Activated T-cell treated with anti-CD3 and anti-CD28 coated beads, Interleukin-2, amount 50 U/mL, for 72 hours (primary cell): ENCODE measurements around the gene WASF1. TPM values are rescaled to one million over a fixed set of nuclear protein-coding genes. Genes with fewer than 3 reads are reported as not detected.

Source experiments
- ATAC-seq, 2 donors: fragments of 150-1000 bp; cut with Tn5 transposase; replicated peaks in 1 of 2; 2 replicates each; pipeline ENCODE4 v1.10.0; 2021; ENCODE audit warnings: moderate library complexity in 2 of 2, mild to moderate bottlenecking in 1 of 2
- DNase-seq, 2 donors: peaks; one replicate each; pipeline ENCODE4 v3.0.0; 2021 to 2022; ENCODE audit warnings: mixed read lengths in 1 of 2
- H3K27ac Mint-ChIP-seq: one replicate; pipeline ENCODE4 v1.8.0; 2022; ENCODE audit warnings: mild to moderate bottlenecking, moderate library complexity, mixed read lengths
- H3K27me3 Mint-ChIP-seq: one replicate; pipeline ENCODE4 v1.8.0; 2022; ENCODE audit warnings: low read depth, mixed read lengths
- H3K36me3 Mint-ChIP-seq, 2 donors: one replicate each; pipeline ENCODE4 v1.8.0; 2022; ENCODE audit warnings: mixed read lengths in 2 of 2, mild to moderate bottlenecking in 1 of 2; ENCODE audit not compliant: insufficient read depth in 2 of 2
- H3K4me1 Mint-ChIP-seq: one replicate; pipeline ENCODE4 v1.8.0; 2022; ENCODE audit warnings: low read depth, mixed read lengths
- H3K4me3 Mint-ChIP-seq, 2 donors: one replicate each; pipeline ENCODE4 v1.8.0; 2022; ENCODE audit warnings: mild to moderate bottlenecking in 2 of 2, mixed read lengths in 2 of 2, moderate library complexity in 2 of 2
- H3K9me3 Mint-ChIP-seq, 2 donors: one replicate each; pipeline ENCODE4 v1.8.0; 2022; ENCODE audit warnings: mixed read lengths in 2 of 2
- total RNA-seq, 2 donors: library from RNA; stranded (reverse); gene quantifications; one replicate each; pipeline ENCODE4 v1.2.3, GENCODE V29; 2022

WASF1 gene
- total RNA-seq, 2 donors from 2014 or later: 2.6 to 3.3 TPM

DNA sequence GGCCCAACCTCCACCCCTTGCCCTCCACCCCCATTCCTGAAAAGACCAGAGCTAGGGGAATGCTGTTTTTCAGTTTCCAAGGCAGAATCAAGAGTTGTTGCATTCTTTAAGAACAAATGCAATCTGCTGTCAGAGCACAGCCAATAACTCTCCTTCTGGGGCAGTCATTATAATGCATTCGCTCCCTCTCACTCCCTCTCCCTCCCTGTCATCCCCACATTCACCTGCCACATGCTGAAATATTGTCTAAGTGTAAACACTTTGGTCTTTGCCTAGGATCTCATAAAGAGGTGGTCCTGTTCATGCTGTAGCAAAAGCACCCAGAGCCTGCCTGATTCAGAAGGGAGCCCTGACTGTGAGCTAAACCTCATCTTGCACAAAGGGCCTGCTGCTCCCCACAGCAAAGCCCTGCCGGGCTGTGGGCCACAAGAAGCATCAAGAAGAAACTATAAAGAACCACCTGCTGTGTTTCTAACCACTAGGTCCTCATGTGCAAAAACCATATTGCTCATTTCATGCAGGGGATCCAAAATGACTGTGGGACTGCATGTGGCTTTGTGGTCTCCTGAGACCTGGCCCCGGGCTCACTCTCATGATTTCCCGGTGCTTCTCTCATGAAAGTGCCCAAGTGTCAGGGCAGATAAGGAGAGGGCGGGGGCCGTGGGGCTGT, 115.7 kb downstream of the WASF1 start:
- H3K36me3 Mint-ChIP-seq: no peaks in the 10 kb centered on the region
- no peak overlapping the region for H3K27ac Mint-ChIP-seq
- ATAC-seq (peak; percentile 87 to 97), DNase-seq (peak; percentile 26 to 55)
- no peaks in the 10 kb centered on the region for H3K9me3 Mint-ChIP-seq
- H3K4me3 Mint-ChIP-seq: no peak overlapping the region
- peaks cover 9% of the 10 kb centered on the region for H3K4me1 Mint-ChIP-seq
- peaks cover 35% of the 10 kb centered on the region for H3K27me3 Mint-ChIP-seq

DNA sequence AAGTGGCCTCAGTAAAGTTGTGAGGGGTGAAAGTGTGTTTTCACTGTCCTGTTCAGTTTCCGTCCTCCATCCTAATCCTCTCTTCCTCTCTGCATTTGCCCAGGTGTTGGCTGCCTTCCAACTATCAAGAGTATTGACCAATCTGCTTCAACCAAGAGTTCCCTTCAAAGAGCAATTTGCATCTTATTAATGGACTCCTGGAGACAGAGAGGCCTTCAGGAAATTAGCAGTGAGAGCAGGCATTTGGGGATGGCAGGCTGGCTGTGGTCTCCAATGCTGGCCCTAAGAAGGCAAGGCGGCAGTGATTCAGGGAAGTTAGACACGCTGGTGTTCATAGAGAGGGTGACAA, 124.1 kb downstream of the WASF1 start:
- Mint-ChIP-seq H3K27me3 (peaks cover 7% of the 10 kb centered on the region), H3K36me3 (no peaks in the 10 kb centered on the region), H3K9me3 (no peaks in the 10 kb centered on the region), H3K27ac (no peak overlapping the region), H3K4me3 (no peak overlapping the region), H3K4me1 (no peaks in the 10 kb centered on the region)
- DNase-seq (no peak), ATAC-seq (no peak)

DNA sequence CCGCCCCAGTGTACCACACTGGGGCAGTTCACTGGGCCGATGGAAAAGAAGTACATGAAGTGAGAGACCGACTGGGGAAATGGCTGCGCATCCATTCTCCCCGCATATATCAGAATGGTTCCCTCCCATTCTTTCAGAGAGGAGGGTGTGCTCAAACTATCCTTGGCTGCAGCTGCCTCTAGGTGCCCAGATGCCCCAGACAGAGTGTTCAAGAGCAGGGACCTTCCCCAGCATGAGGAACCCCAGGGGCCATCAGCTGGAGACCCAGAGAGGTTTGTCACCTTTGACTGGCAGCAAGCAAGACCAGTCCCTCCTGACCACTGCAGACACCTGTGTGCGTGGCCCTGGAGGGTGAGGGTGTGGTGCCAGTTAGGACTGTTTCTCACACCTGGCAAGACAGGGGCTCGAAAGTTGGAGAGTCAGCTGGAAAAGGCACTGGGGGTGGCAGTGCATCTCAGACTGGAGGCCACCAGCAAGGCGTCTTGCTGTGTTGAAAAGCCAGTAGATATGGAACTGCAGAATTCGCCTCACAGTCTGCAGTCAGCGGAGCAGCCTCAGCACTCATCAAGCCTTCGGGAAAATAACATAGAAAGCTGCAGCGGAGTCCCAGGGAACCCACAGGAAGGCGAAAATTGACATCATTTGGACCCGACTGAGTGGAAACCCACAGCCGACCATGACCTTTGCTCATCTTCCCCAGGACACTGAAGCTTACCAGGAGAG, 124.6 kb downstream of the WASF1 start:
- Mint-ChIP-seq H3K27me3 (peaks cover 6% of the 10 kb centered on the region), H3K36me3 (no peaks in the 10 kb centered on the region), H3K9me3 (no peaks in the 10 kb centered on the region), H3K4me1 (no peaks in the 10 kb centered on the region), H3K4me3 (no peak overlapping the region), H3K27ac (no peak overlapping the region)
- DNase-seq (no peak), ATAC-seq (no peak)

DNA sequence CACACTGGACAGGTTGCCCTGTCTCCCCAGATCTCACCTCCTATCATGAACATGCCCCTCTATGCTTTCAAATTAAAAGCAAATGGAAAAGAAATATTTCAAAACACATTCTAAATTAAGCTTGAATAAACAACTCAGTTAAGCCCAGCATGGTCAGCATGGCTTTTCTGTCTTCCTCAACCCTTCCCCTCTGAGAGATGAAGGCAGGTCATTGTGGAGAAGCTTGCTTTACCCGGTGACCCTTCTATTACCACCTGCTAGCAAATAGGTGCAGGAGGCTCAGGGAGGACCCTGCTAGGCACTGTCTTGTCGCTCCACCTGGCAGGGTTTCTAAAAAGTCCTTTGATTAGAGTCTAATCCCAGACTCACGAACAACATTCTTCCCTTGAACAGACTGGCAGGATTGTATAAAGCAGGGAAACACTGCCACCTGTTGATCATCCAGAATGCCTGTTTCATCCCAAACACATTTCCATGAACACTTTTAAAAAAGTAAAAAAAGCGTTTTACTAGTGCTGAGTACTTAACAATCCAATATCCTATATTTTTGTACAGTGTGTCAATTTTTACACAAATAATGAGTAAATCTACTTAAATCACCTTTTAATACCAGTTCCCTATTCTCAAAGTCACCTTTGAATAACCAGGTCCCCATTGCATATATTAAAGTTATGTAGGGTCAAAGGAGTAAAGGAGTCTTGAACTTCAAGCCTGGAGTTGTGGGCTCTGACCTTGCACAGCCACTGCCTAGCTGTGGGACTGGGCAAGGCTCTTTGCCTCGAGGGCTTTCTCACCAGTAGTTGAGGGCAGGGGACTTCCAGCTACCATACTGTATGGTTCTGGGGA, 125.9 kb downstream of the WASF1 start:
- no peak overlapping the region for H3K4me3 Mint-ChIP-seq
- no peaks in the 10 kb centered on the region for H3K4me1 Mint-ChIP-seq
- no peak for DNase-seq
- H3K9me3 Mint-ChIP-seq: no peaks in the 10 kb centered on the region
- H3K36me3 Mint-ChIP-seq: no peaks in the 10 kb centered on the region
- no peak overlapping the region for H3K27ac Mint-ChIP-seq
- no peak for ATAC-seq
- H3K27me3 Mint-ChIP-seq: no peaks in the 10 kb centered on the region

DNA sequence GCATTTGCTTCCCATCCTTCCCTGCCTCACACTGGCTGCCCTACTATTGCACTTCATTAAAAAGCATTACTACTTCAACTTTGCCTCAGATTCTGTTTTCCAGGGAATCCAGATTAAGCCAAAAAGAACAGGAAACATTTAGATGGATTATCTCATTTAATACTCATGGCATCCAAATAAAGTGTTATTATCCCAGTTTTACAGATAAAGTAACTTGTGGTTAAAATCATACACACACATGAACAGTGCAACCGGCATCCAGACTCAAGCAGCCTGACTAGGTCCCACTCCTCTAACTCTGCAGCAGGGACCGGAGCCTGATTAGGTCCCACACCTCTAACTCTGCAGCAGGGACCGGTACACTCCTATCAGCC, 129.0 kb downstream of the WASF1 start:
- DNase-seq (no peak), ATAC-seq (no peak)
- Mint-ChIP-seq H3K27me3 (no peaks in the 10 kb centered on the region), H3K4me1 (no peaks in the 10 kb centered on the region), H3K9me3 (no peaks in the 10 kb centered on the region), H3K27ac (no peak overlapping the region), H3K4me3 (no peak overlapping the region), H3K36me3 (no peaks in the 10 kb centered on the region)

Other genes starting within 250 kb of the WASF1 start
- gene GPR6, start 201.4 kb downstream of the WASF1 start, total RNA-seq: not detected
- 10 to 100 TPM; 26.6 to 38.3 TPM for gene CDC40, start 757 bp upstream of the WASF1 start, total RNA-seq
- not detected for gene METTL24, start 178.7 kb upstream of the WASF1 start, total RNA-seq
- not detected for gene DDO, start 235.9 kb upstream of the WASF1 start, total RNA-seq